Measurements from ENCODE around the gene PGAM2. TPM values are rescaled to one million over a fixed set of nuclear protein-coding genes. Genes with fewer than 3 reads are reported as not detected.

PGAM2 gene
- not detected in 2 replicates for total RNA-seq (2014; rRNA removed; shearing (Covaris generic))
- polyA plus RNA-seq (2016; fragmentation: Nextera tagmentation; extraction: Ambion mirVana): not detected in 2 replicates

GRCh38 chr7:44065431-44066110 lies at the start of gene PGAM2:
Gene PGAM2 (minus strand): TSS chr7:44065567. CDS start chr7:44065529, 38 bp downstream.
- no peak within 1 kb of the TSS for H3K4me2 ChIP-seq (ENCODE audit: unreplicated experiment)
- no peaks in the 10 kb centered on the region for H3K9me2 ChIP-seq (ENCODE audit: insufficient read depth)
- no peaks in the 10 kb centered on the region for H3K79me2 ChIP-seq (ENCODE audit: insufficient read depth)
- no peaks in the 10 kb centered on the region for H4K20me1 ChIP-seq (ENCODE audit: insufficient read depth)
- in situ Hi-C loops (cut with MboI): no loop called here
- TF ChIP-seq EZH2 (IDR thresholded peaks at IDR 0.05; ENCODE audit: insufficient read depth, poor library complexity, severe bottlenecking): no peak
- TF ChIP-seq EZH2phosphoT487 (IDR thresholded peaks at IDR 0.05; ENCODE audit: insufficient read depth, low read depth): no peak
- no peaks in the 10 kb centered on the region for H3K36me3 ChIP-seq (ENCODE audit: low read depth)
- H3K9ac ChIP-seq: no peak within 1 kb of the TSS
- H3F3A ChIP-seq (ENCODE audit: insufficient read depth): peaks cover 18% of the 10 kb centered on the region
- 0 out of 2 replicates have a peak, but pooled peaks cover 3% of the 10 kb centered on the region for H3K4me1 ChIP-seq (ENCODE audit: insufficient read depth)
- DNase-seq: peak; percentile 30
- H3K27ac ChIP-seq: no peak within 1 kb of the TSS
- 10 to 11% methylated on average over 13 to 14 of the region's 14 CpGs for WGBS, 2 experiments (ENCODE audit: low coverage in 1 of 2, low lambda C conversion rate in 2 of 2, missing lambda C conversion rate in 2 of 2)
- no peak within 1 kb of the TSS for H3K4me3 ChIP-seq
- no peaks in the 10 kb centered on the region for H3K9me3 ChIP-seq (ENCODE audit: low read depth)
- no peak within 1 kb of the TSS for H2AFZ ChIP-seq
- no peaks in the 10 kb centered on the region for H3K27me3 ChIP-seq (replicated peaks; ENCODE audit: insufficient read depth)

- no peak overlapping the region for H3K27ac ChIP-seq
- 75 to 76% methylated on average over 12 of the region's 12 CpGs for WGBS, 2 experiments (ENCODE audit: low coverage in 1 of 2, low lambda C conversion rate in 2 of 2, missing lambda C conversion rate in 2 of 2)
- no peaks in the 10 kb centered on the region for H3K36me3 ChIP-seq (ENCODE audit: low read depth)
These were observed 49.4 kb upstream of the PGAM2 start for GRCh38 chr7:44114586-44115310.

GRCh38 chr7:44113764-44114354 lies 48.5 kb upstream of the PGAM2 start:
- no peak overlapping the region for H3K4me2 ChIP-seq (ENCODE audit: unreplicated experiment)
- DNase-seq: no peak
- no peaks in the 10 kb centered on the region for H3K9me2 ChIP-seq (ENCODE audit: insufficient read depth)
- H3K79me2 ChIP-seq (ENCODE audit: insufficient read depth): no peaks in the 10 kb centered on the region; the same call in 1 of the 2 replicates
- no peaks in the 10 kb centered on the region for H3K9me3 ChIP-seq (ENCODE audit: low read depth)
- H3K36me3 ChIP-seq (ENCODE audit: low read depth): no peaks in the 10 kb centered on the region
- no peak overlapping the region for H3K9ac ChIP-seq
- H3K27ac ChIP-seq: no peak overlapping the region
- TF ChIP-seq EZH2phosphoT487 (IDR thresholded peaks at IDR 0.05; ENCODE audit: insufficient read depth, low read depth) (no peak), EZH2 (IDR thresholded peaks at IDR 0.05; ENCODE audit: insufficient read depth, poor library complexity, severe bottlenecking) (no peak)
- in situ Hi-C loops (cut with MboI): no loop called here
- 80 to 87% methylated on average over 10 to 24 of the region's 24 CpGs for WGBS, 2 experiments (ENCODE audit: low coverage in 1 of 2, low lambda C conversion rate in 2 of 2, missing lambda C conversion rate in 2 of 2)
- H2AFZ ChIP-seq: no peak overlapping the region
- H3F3A ChIP-seq (ENCODE audit: insufficient read depth): no peaks in the 10 kb centered on the region
- no peak overlapping the region for H3K4me3 ChIP-seq
- no peaks in the 10 kb centered on the region for H3K4me1 ChIP-seq (ENCODE audit: insufficient read depth)
- H4K20me1 ChIP-seq (ENCODE audit: insufficient read depth): no peaks in the 10 kb centered on the region
- H3K27me3 ChIP-seq (replicated peaks; ENCODE audit: insufficient read depth): no peaks in the 10 kb centered on the region

More at GRCh38 chr7:44114586-44115310, 49.4 kb upstream of the PGAM2 start:
- H3K9ac ChIP-seq: no peak overlapping the region
- no peaks in the 10 kb centered on the region for H3K9me2 ChIP-seq (ENCODE audit: insufficient read depth)
- no peak for TF ChIP-seq EZH2 (IDR thresholded peaks at IDR 0.05; ENCODE audit: insufficient read depth, poor library complexity, severe bottlenecking)
- no peak for TF ChIP-seq EZH2phosphoT487 (IDR thresholded peaks at IDR 0.05; ENCODE audit: insufficient read depth, low read depth)
- H3K4me1 ChIP-seq (ENCODE audit: insufficient read depth): no peaks in the 10 kb centered on the region
- H2AFZ ChIP-seq: no peak overlapping the region
- H3F3A ChIP-seq (ENCODE audit: insufficient read depth): no peaks in the 10 kb centered on the region
- no peak for DNase-seq
- H3K79me2 ChIP-seq (ENCODE audit: insufficient read depth): peaks cover 6% of the 10 kb centered on the region
- H4K20me1 ChIP-seq (ENCODE audit: insufficient read depth): no peaks in the 10 kb centered on the region
- H3K4me3 ChIP-seq: no peak overlapping the region
- no peaks in the 10 kb centered on the region for H3K27me3 ChIP-seq (replicated peaks; ENCODE audit: insufficient read depth)
- no peaks in the 10 kb centered on the region for H3K9me3 ChIP-seq (ENCODE audit: low read depth)
- in situ Hi-C loops (cut with MboI): no loop called here
- H3K4me2 ChIP-seq (ENCODE audit: unreplicated experiment): no peak overlapping the region

- H3K9me3 ChIP-seq (ENCODE audit: low read depth): no peaks in the 10 kb centered on the region
- in situ Hi-C loops (cut with MboI): no loop called here
- H3K9me2 ChIP-seq (ENCODE audit: insufficient read depth): no peaks in the 10 kb centered on the region
- H2AFZ ChIP-seq: no peak overlapping the region
- WGBS, 2 experiments (ENCODE audit: low coverage in 1 of 2, low lambda C conversion rate in 2 of 2, missing lambda C conversion rate in 2 of 2): 85 to 88% methylated on average over 23 to 30 of the region's 34 CpGs
- H3K4me1 ChIP-seq (ENCODE audit: insufficient read depth): no peaks in the 10 kb centered on the region
- H3F3A ChIP-seq (ENCODE audit: insufficient read depth): no peaks in the 10 kb centered on the region
- H3K9ac ChIP-seq: no peak overlapping the region
- no peak overlapping the region for H3K4me3 ChIP-seq
- H3K79me2 ChIP-seq (ENCODE audit: insufficient read depth): no peaks in the 10 kb centered on the region
- H3K36me3 ChIP-seq (ENCODE audit: low read depth): no peaks in the 10 kb centered on the region
- no peak for DNase-seq
- no peak overlapping the region for H3K4me2 ChIP-seq (ENCODE audit: unreplicated experiment)
- no peaks in the 10 kb centered on the region for H3K27me3 ChIP-seq (replicated peaks; ENCODE audit: insufficient read depth)
- no peaks in the 10 kb centered on the region for H4K20me1 ChIP-seq (ENCODE audit: insufficient read depth)
- H3K27ac ChIP-seq: no peak overlapping the region
- TF ChIP-seq EZH2 (IDR thresholded peaks at IDR 0.05; ENCODE audit: insufficient read depth, poor library complexity, severe bottlenecking) (no peak), EZH2phosphoT487 (IDR thresholded peaks at IDR 0.05; ENCODE audit: insufficient read depth, low read depth) (no peak)
These were observed 47.8 kb upstream of the PGAM2 start for GRCh38 chr7:44112997-44113763.
